ENCODE results near the gene STEAP3. TPM values are rescaled to one million over a fixed set of nuclear protein-coding genes. Genes with fewer than 3 reads are reported as not detected.

STEAP3 gene
- total RNA-seq, 1 experiment from 2014 or later = 32.3 TPM

GRCh38 chr2:119228964-119229363 lies 5.3 kb downstream of the STEAP3 start:
- DNase-seq (ENCODE audit: low read depth, low spot score) (no peak), ATAC-seq (no peak)
- Histone ChIP-seq H2AFZ (ENCODE audit: low read depth, low read length, poor library complexity, severe bottlenecking) (no peak overlapping the region), H3K36me3 (ENCODE audit: control insufficient read depth in 1 of 2, insufficient read depth in 2 of 2, low read length in 2 of 2) (peaks cover 0 to 7% of the 10 kb centered on the region in 2 experiments; a peak in 1 of 4 replicates), H3K27me3 (ENCODE audit: insufficient read depth, low read length) (no peaks in the 10 kb centered on the region), H3K9me2 (ENCODE audit: insufficient read depth) (no peaks in the 10 kb centered on the region), H3K4me2 (ENCODE audit: low read length) (no peak overlapping the region), H3K9ac (ENCODE audit: low read length) (no peak overlapping the region), H4K20me1 (ENCODE audit: insufficient read depth) (no peaks in the 10 kb centered on the region; the same call in 1 of the 2 replicates), H3K27ac (ENCODE audit: low read depth, low read length) (no peak overlapping the region), H3K4me1 (ENCODE audit: control insufficient read depth in 1 of 2, insufficient read depth in 2 of 2, low read length in 2 of 2) (peaks cover 10 to 18% of the 10 kb centered on the region in 2 experiments; a peak in 3 of 4 replicates), H3K9me3 (ENCODE audit: control insufficient read depth in 1 of 2, insufficient read depth in 1 of 2, low read depth in 1 of 2, low read length in 2 of 2) (no peaks in the 10 kb centered on the region), H3K4me3 (replicated peaks in 1 of 2; ENCODE audit: low read depth in 1 of 2, low read length in 2 of 2) (no peak overlapping the region), H3K79me2 (ENCODE audit: insufficient read depth, low read length) (peaks cover 49% of the 10 kb centered on the region)
- ChIA-PET POLR2A (no interaction called here), RAD21 (ENCODE audit: low non-redundant PET in 1 of 2, low total read pairs in 2 of 2, uncharacterized antibody in 2 of 2, unreplicated experiment in 2 of 2) (no interaction called here), CTCF (no interaction called here)
- TF ChIP-seq REST (IDR thresholded peaks at IDR 0.05; ENCODE audit: low read depth) (no peak), RAD21 (IDR thresholded peaks at IDR 0.05; ENCODE audit: low read depth) (no peak)
- intact Hi-C loops (cut with micrococcal nuclease) = no loop called here
- no TSS peak for BruUV-seq (replicated peaks)

- Histone ChIP-seq H2AFZ (ENCODE audit: low read depth, low read length, poor library complexity, severe bottlenecking) (no peak overlapping the region), H4K20me1 (ENCODE audit: insufficient read depth) (no peaks in the 10 kb centered on the region; the same call in 1 of the 2 replicates), H3K4me1 (ENCODE audit: control insufficient read depth in 1 of 2, insufficient read depth in 2 of 2, low read length in 2 of 2) (peaks cover 7 to 14% of the 10 kb centered on the region in 2 experiments; a peak in 3 of 4 replicates), H3K36me3 (ENCODE audit: control insufficient read depth in 1 of 2, insufficient read depth in 2 of 2, low read length in 2 of 2) (peaks cover 0 to 7% of the 10 kb centered on the region in 2 experiments; a peak in 1 of 4 replicates), H3K9me3 (ENCODE audit: control insufficient read depth in 1 of 2, insufficient read depth in 1 of 2, low read depth in 1 of 2, low read length in 2 of 2) (no peaks in the 10 kb centered on the region), H3K79me2 (ENCODE audit: insufficient read depth, low read length) (peaks cover 43% of the 10 kb centered on the region), H3K27ac (ENCODE audit: low read depth, low read length) (no peak overlapping the region), H3K9me2 (ENCODE audit: insufficient read depth) (no peaks in the 10 kb centered on the region), H3K4me2 (ENCODE audit: low read length) (no peak overlapping the region), H3K9ac (ENCODE audit: low read length) (no peak overlapping the region), H3K4me3 (replicated peaks in 1 of 2; ENCODE audit: low read depth in 1 of 2, low read length in 2 of 2) (no peak overlapping the region), H3K27me3 (ENCODE audit: insufficient read depth, low read length) (no peaks in the 10 kb centered on the region)
- ChIA-PET CTCF (no interaction called here), RAD21 (ENCODE audit: low non-redundant PET in 1 of 2, low total read pairs in 2 of 2, uncharacterized antibody in 2 of 2, unreplicated experiment in 2 of 2) (no interaction called here), POLR2A (no interaction called here)
- ATAC-seq = no peak
- TF ChIP-seq POLR2A (IDR thresholded peaks at IDR 0.05; ENCODE audit: borderline replicate concordance, extremely low read depth, insufficient read depth, insufficient read length) (no peak), ZNF274 (IDR thresholded peaks at IDR 0.05; ENCODE audit: low read depth, low read length) (no peak), CEBPB (IDR thresholded peaks at IDR 0.05; ENCODE audit: low read depth) (no peak), CTCF (IDR thresholded peaks at IDR 0.05 in 2 of 3, conservative IDR thresholded peaks at IDR 0.05 in 1 of 3; ENCODE audit: borderline replicate concordance in 1 of 3, insufficient read depth in 1 of 3, low read depth in 2 of 3, low read length in 2 of 3) (no peak), MAX (IDR thresholded peaks at IDR 0.05) (no peak), POLR2AphosphoS5 (IDR thresholded peaks at IDR 0.05; ENCODE audit: low read depth, low read length) (no peak)
- BruUV-seq (replicated peaks) = no TSS peak
- intact Hi-C loops (cut with micrococcal nuclease) = no loop called here
- no peak for DNase-seq (ENCODE audit: low read depth, low spot score)
These were observed 6.1 kb downstream of the STEAP3 start for GRCh38 chr2:119229716-119230115.

Measured in HCT116 (cell line).